Activated B cell treated with CpG ODN at 0.5 μM for 24 hours (primary cell): Measurements from ENCODE around the gene NFKBIZ. TPM values are rescaled to one million over a fixed set of nuclear protein-coding genes. Genes with fewer than 3 reads are reported as not detected.

ENCODE experiments used
- ATAC-seq: fragments of 200-7000 bp; cut with Tn5 transposase; one replicate; pipeline ENCODE4 v1.10.0; 2021; ENCODE audit warnings: low read depth, mild to moderate bottlenecking, moderate library complexity
- CTCF ChIA-PET: fragments of 350-600 bp; sonication (Branson Sonifier 250); formaldehyde crosslinking; loops from one replicate; lab custom pipeline; 2021; ENCODE audit warnings: antibody characterized with exemption; lab: Charles Lee
- POLR2A ChIA-PET: fragments of 350-600 bp; sonication (Branson Sonifier 250); formaldehyde crosslinking; loops from one replicate; lab custom pipeline; 2021; ENCODE audit warnings: antibody characterized with exemption; lab: Charles Lee
- DNase-seq: peaks from one replicate; pipeline ENCODE4 v3.0.0; 2022
- H3K27ac Mint-ChIP-seq: one replicate; pipeline ENCODE4 v1.8.0; 2020; ENCODE audit warnings: mixed read lengths
- H3K27me3 Mint-ChIP-seq: one replicate; pipeline ENCODE4 v1.8.0; 2021; ENCODE audit warnings: mixed read lengths
- H3K36me3 Mint-ChIP-seq: one replicate; pipeline ENCODE4 v1.8.0; 2021; ENCODE audit warnings: low read depth, mixed read lengths
- H3K4me1 Mint-ChIP-seq: one replicate; pipeline ENCODE4 v1.8.0; 2021; ENCODE audit warnings: mixed read lengths
- H3K4me3 Mint-ChIP-seq: one replicate; pipeline ENCODE4 v1.8.0; 2020; ENCODE audit warnings: mild to moderate bottlenecking, mixed read lengths
- H3K9me3 Mint-ChIP-seq: one replicate; pipeline ENCODE4 v1.8.0; 2020; ENCODE audit warnings: mixed read lengths
- CTCF ChIP-seq: fragments of 200-600 bp; IDR thresholded peaks from one replicate; pipeline ENCODE4 v1.8.0; 2022; ENCODE audit warnings: antibody characterized with exemption, mild to moderate bottlenecking
- intact Hi-C: fragments of 100-400 bp; cut with micrococcal nuclease; formaldehyde crosslinking; loops from one replicate; pipeline ENCODE4 v1.15.1; 2024
- total RNA-seq: library from RNA; stranded (reverse); gene quantifications from 2 replicates; pipeline ENCODE4 v1.2.3, GENCODE V29; 2022

Gene NFKBIZ
- total RNA-seq, 1 donor from 2014 or later: 421 TPM

- CTCF ChIA-PET: interaction anchor here (1.2 to 3.6 kb wide), 9 partner anchors 11 to 379 kb away, joined by 3 to 37 read pairs (median 8); no protein-coding TSS in a partner anchor
- intact Hi-C loops: loop anchor here (1.0 to 5.0 kb wide), 10 partner anchors 12 to 376 kb away; partner anchors contain the start of gene RPL24
- peak overlapping the region; percentile 98 for H3K4me3 Mint-ChIP-seq
- H3K4me1 Mint-ChIP-seq: peaks cover 62% of the 10 kb centered on the region
- H3K36me3 Mint-ChIP-seq: peaks cover 74% of the 10 kb centered on the region
- no peak for TF ChIP-seq CTCF
- peak; percentile 23 for ATAC-seq
- peak overlapping the region; percentile 96 for H3K27ac Mint-ChIP-seq
- H3K27me3 Mint-ChIP-seq: no peaks in the 10 kb centered on the region
- POLR2A ChIA-PET: interaction anchor here (0.7 to 5.9 kb wide), 51 partner anchors 8 to 385 kb away, joined by 3 to 197 read pairs (median 7); partner anchors contain the start of genes CEP97 and NXPE3
- no peaks in the 10 kb centered on the region for H3K9me3 Mint-ChIP-seq
- DNase-seq: peak; percentile 61
Observed at GRCh38 chr3:101849714-101850245, 466 bp downstream of the NFKBIZ start.

GRCh38 chr3:101850246-101851051 is 1.1 kb downstream of the NFKBIZ start:
- no peaks in the 10 kb centered on the region for H3K27me3 Mint-ChIP-seq
- H3K27ac Mint-ChIP-seq: peak overlapping the region; percentile 96
- DNase-seq (no peak), ATAC-seq (peak; percentile 6)
- intact Hi-C loops: loop anchor here (1.0 to 5.0 kb wide), 4 partner anchors 37 to 282 kb away; no protein-coding TSS in a partner anchor
- peak overlapping the region; percentile 98 for H3K4me3 Mint-ChIP-seq
- peaks cover 78% of the 10 kb centered on the region for H3K36me3 Mint-ChIP-seq
- ChIA-PET POLR2A (interaction anchor here (0.7 to 5.9 kb wide), 51 partner anchors 8 to 384 kb away, joined by 3 to 197 read pairs (median 10); partner anchors contain the start of genes CEP97 and NXPE3), CTCF (interaction anchor here (1.2 to 3.6 kb wide), 9 partner anchors 23 to 379 kb away, joined by 3 to 37 read pairs (median 9); no protein-coding TSS in a partner anchor)
- no peaks in the 10 kb centered on the region for H3K9me3 Mint-ChIP-seq
- TF ChIP-seq CTCF: no peak
- H3K4me1 Mint-ChIP-seq: peaks cover 67% of the 10 kb centered on the region

- H3K4me3 Mint-ChIP-seq: peak overlapping the region; percentile 98
- ATAC-seq (no peak), DNase-seq (no peak)
- no peaks in the 10 kb centered on the region for H3K9me3 Mint-ChIP-seq
- H3K4me1 Mint-ChIP-seq: peaks cover 69% of the 10 kb centered on the region
- peak overlapping the region; percentile 96 for H3K27ac Mint-ChIP-seq
- no peak for TF ChIP-seq CTCF
- ChIA-PET POLR2A (interaction anchor here (0.7 to 4.9 kb wide), 24 partner anchors 9 to 378 kb away, joined by 3 to 84 read pairs (median 12); no protein-coding TSS in a partner anchor), CTCF (interaction anchor here (1.1 to 2.8 kb wide), 8 partner anchors 14 to 378 kb away, joined by 3 to 18 read pairs (median 5); no protein-coding TSS in a partner anchor)
- no peaks in the 10 kb centered on the region for H3K27me3 Mint-ChIP-seq
- peaks cover 79% of the 10 kb centered on the region for H3K36me3 Mint-ChIP-seq
- intact Hi-C loops: loop anchor here (2.0 to 5.0 kb wide), 3 partner anchors 138 to 281 kb away; no protein-coding TSS in a partner anchor
Observed at GRCh38 chr3:101851072-101851770, 1.9 kb downstream of the NFKBIZ start.

- Mint-ChIP-seq H3K4me1 (peaks cover 71% of the 10 kb centered on the region), H3K4me3 (peak overlapping the region; percentile 98), H3K27me3 (no peaks in the 10 kb centered on the region), H3K9me3 (no peaks in the 10 kb centered on the region), H3K36me3 (peaks cover 84% of the 10 kb centered on the region), H3K27ac (peak overlapping the region; percentile 96)
- POLR2A ChIA-PET: interaction anchor here (0.6 to 4.9 kb wide), 32 partner anchors 9 to 377 kb away, joined by 3 to 84 read pairs (median 8); partner anchors contain the start of gene RPL24
- intact Hi-C loops: loop anchor here (1.0 to 5.0 kb wide), 4 partner anchors 9 to 280 kb away; no protein-coding TSS in a partner anchor
- no peak for ATAC-seq
- CTCF ChIA-PET: interaction anchor here (0.9 to 2.8 kb wide), 10 partner anchors 13 to 377 kb away, joined by 3 to 18 read pairs (median 4); no protein-coding TSS in a partner anchor
- no peak for TF ChIP-seq CTCF
- DNase-seq: no peak
Observed at GRCh38 chr3:101851850-101852714, 2.8 kb downstream of the NFKBIZ start.
